HG03139 (cell line): ENCODE results near the gene HK2.

ENCODE experiments used
- ATAC-seq: cut with Tn5 transposase; IDR thresholded peaks from one replicate; pipeline ENCODE4 v1.9.1; 2021; ENCODE audit not compliant: unreplicated experiment

HK2 gene

GRCh38 chr2:74930811-74931486, 97.0 kb downstream of the HK2 start:
- ATAC-seq: no peak

- no peak for ATAC-seq
Observed at GRCh38 chr2:74931940-74932339, 98.0 kb downstream of the HK2 start.

- ATAC-seq: no peak
Observed at GRCh38 chr2:74935975-74936391, 102.1 kb downstream of the HK2 start.

GRCh38 chr2:74937221-74937880, 103.4 kb downstream of the HK2 start:
- ATAC-seq: no peak

GRCh38 chr2:74938264-74938663, 104.3 kb downstream of the HK2 start:
- ATAC-seq: no peak

- no peak for ATAC-seq
Observed at GRCh38 chr2:74939919-74940812, 106.2 kb downstream of the HK2 start.

- no peak for ATAC-seq
Observed at GRCh38 chr2:74941284-74941683, 107.4 kb downstream of the HK2 start.

GRCh38 chr2:74942263-74942662, 108.3 kb downstream of the HK2 start:
- no peak for ATAC-seq
